Inflammatory macrophage (primary cell): ENCODE results near the gene ITIH5.

Experiments
- DNase-seq, 2 donors: peaks; one replicate each; pipeline ENCODE4 v3.0.0-alpha.2; 2020 to 2022

The ITIH5 gene

GRCh38 chr10:7626283-7626682, 40.5 kb downstream of the ITIH5 start:
- no peak for DNase-seq

GRCh38 chr10:7625836-7626235, 40.9 kb downstream of the ITIH5 start:
- DNase-seq = no peak

GRCh38 chr10:7625009-7625408, 41.8 kb downstream of the ITIH5 start:
- no peak for DNase-seq

- no peak for DNase-seq
Measured at GRCh38 chr10:7622969-7623368, 43.8 kb downstream of the ITIH5 start.

GRCh38 chr10:7618461-7618860, 48.3 kb downstream of the ITIH5 start:
- no peak for DNase-seq

- DNase-seq = no peak
Measured at GRCh38 chr10:7611909-7612308, 54.9 kb downstream of the ITIH5 start.

GRCh38 chr10:7610651-7611389, 55.9 kb downstream of the ITIH5 start:
- DNase-seq = no peak

GRCh38 chr10:7610026-7610425, 56.7 kb downstream of the ITIH5 start:
- no peak for DNase-seq

GRCh38 chr10:7609556-7609955, 57.2 kb downstream of the ITIH5 start:
- DNase-seq = no peak

GRCh38 chr10:7608001-7608400, 58.8 kb downstream of the ITIH5 start:
- no peak for DNase-seq

- peak; percentile 22 to 23 for DNase-seq
Measured at GRCh38 chr10:7606951-7607404, 59.8 kb downstream of the ITIH5 start.

- no peak for DNase-seq
Measured at GRCh38 chr10:7605565-7606295, 61.0 kb downstream of the ITIH5 start.

GRCh38 chr10:7601023-7601656, 65.6 kb downstream of the ITIH5 start:
- DNase-seq = no peak

- no peak for DNase-seq
Measured at GRCh38 chr10:7598771-7599170, 68.0 kb downstream of the ITIH5 start.

- peak in 1 of 2 donors; percentile 3 for DNase-seq
Measured at GRCh38 chr10:7596356-7596755, 70.4 kb downstream of the ITIH5 start.

GRCh38 chr10:7593905-7594304, 72.9 kb downstream of the ITIH5 start:
- no peak for DNase-seq

GRCh38 chr10:7593063-7593462, 73.7 kb downstream of the ITIH5 start:
- DNase-seq = no peak

GRCh38 chr10:7592627-7593026, 74.1 kb downstream of the ITIH5 start:
- no peak for DNase-seq

- DNase-seq = no peak
Measured at GRCh38 chr10:7590271-7590670, 76.5 kb downstream of the ITIH5 start.

- DNase-seq = no peak
Measured at GRCh38 chr10:7589748-7590147, 77.0 kb downstream of the ITIH5 start.

- no peak for DNase-seq
Measured at GRCh38 chr10:7587865-7588188, 78.9 kb downstream of the ITIH5 start.

- no peak for DNase-seq
Measured at GRCh38 chr10:7587168-7587864, 79.5 kb downstream of the ITIH5 start.

GRCh38 chr10:7585228-7585627, 81.5 kb downstream of the ITIH5 start:
- DNase-seq = no peak
